ENCODE data around the gene GAL.

The GAL gene

DNA sequence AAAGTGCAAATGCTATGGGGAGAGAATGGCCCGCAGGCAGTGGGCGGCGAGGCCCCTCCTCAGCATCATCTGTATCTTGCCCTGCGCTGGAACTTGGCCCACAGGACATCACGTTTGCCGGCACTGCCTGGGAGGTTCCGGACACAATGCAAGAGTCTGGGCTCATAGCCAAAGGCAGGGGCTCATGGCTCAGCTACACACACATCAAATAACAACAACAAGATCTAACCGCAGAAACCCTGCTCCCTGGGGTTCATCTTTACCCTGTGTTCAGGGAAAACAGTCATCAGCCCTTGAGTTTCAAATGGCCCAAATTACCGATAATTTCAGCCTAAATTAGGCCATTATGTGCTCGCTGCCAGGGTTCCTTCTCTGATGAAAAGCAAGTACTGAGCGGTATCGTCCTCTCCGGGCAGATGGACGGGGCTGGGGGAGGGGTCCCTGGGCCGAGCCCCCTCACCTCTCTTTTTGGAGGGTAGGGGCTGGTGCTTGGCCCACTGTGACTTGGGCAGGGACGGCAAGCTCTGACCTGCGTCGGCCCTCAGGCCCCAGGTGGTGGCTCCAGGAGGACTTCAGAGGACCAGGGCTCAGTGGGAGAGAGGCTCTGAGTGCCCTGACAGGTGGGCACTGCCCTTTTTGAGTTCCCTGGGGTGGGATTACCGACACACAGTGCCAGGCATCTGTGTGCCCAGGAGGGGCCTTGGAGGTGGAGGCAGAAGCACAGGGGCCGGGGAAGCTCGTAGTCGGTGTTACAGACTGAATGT, 25.0 kb upstream of the GAL start:
- DNase-seq (ENCODE audit: low read depth) = no peak

DNA sequence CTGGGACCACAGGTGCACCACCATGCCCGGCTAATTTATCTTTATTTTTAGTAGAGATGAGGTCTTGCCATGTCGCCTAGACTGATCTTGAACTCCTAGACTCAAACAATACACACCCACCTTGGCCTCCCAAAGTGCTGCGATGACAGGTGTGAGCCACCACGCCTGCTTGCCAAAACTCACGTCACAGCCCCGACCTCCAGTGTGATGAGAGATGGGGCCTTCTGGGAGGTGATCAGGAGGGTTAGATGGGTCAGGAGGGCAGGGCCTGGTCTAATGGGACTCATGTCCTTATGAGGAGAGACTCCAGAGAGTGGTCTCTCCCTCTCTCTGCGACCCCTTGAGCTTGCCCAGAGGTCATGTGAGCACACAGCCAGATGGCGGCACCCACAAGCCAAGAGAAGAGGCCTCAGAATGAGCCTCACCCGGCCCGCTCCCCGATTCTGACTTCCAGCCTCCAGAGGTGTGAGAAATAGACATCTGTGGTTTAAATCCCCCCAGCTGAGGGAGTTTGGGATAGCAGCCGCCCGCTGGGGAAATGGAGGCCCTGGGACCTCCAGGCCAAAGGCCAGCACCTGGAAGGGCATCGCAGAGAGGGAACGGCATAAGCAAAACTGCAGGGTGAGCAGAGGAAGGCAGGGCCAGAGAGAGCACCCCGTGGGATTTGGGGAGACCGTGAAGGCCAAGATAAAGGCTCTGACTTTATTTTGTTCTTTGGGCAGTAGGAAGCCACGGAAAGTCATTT, 24.1 kb upstream of the GAL start:
- no peak for DNase-seq (ENCODE audit: low read depth)

DNA sequence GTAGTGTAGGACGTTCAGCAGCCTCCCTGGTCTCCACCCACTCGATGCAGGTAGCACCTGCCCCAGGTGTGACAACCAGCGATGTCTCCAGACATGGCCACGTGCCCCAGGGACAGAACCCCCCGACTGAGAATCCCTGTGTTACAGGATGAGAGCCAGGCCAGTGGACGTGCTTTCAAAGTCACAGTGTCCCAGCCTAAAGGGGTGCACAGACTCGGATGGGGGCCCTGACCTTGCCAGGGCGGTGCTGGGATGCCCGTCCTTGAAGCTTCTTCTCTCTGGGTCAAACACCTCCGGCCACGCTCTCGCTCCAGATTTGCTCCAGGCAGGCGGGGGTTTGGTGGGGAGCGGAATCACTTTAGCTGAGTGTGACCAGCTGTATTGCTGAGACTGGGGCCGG, 23.3 kb upstream of the GAL start:
- DNase-seq (ENCODE audit: low read depth) = no peak

DNA sequence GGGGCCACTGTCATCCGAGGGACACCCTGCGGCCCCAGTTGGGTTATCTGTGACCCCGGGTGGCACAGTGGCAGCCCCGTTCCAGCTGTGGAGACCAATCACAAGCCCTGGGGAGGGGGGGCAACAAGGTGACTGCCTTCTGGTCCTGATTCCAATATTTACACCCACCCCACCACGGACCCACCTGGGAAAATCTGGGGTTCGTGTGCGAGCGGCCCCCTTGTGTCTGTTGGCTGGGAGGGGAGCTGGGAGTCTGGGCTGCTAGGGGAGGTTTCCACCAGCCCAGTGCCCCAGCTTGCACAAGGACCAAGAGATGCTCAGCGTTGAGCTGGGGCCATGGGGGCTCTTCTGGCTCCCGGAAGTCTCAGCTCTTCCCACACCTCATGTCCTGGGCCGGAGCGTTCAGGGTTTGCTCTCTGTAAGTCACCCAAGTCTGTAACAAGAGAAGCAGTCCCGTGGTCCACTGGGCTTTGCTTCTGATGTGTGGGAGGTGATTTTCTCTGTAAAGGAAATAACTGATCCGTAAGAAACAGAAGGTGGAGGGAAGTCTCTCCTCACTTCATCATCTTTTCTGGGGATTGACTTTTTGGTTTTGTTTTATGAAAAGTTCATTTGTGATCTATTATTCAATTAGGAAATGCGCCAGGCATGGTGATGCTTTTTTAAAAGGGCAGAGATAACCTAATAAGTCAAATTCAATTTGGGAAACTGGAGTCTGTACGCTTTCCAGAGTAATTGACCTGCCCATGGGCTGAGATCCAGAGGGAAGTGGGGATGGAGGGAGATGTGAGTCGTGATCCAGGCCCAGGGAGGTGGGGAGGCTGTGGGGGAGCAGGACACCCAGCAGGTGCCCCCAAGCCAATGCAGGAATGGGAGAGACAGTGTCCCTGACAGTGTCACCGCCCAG, 22.4 kb upstream of the GAL start:
- no peak for DNase-seq (ENCODE audit: low read depth)

DNA sequence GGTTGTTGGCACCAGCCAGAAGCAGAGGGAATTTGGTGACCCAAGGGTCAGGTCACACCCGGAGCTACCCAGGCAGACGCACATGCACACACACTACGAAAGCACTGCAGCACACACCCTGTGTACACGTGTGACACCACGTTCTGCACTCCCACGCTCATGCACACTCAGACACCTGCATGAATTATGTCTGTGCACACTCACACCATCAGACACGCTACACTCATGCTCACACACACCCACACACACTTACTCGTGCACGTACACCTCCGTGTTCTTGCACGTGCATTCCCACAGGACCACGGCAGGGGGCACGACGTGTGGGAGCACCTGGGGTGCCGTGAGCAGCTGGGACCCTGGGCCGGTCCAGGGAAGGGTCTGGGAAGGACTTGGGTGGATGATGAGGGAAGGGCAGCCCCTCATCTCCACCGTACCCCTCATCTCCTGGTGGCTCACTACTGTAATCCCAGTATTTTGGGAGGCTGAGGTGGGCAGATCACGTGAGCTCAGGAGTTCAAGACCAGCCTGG, 20.8 kb upstream of the GAL start:
- DNase-seq (ENCODE audit: low read depth) = no peak

DNA sequence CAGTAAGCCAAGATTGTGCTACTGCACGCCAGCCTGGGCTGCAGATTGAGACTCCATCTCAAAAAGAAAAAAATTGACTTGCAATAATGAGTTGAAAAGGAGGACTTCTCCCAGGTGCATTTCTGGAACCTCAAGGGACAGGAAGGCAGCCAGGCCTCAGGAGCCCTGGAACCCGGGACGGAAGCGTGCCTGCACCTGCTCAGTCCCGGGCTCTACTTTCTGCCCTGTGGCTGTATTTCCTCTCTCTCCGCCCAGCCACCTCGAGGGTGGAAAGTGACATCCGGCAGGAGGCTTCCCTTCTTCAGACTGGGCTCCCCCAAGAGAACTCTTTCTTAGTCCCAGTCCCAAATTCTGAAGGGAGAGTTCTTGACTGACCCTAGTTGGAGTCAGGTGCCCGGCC, 20.2 kb upstream of the GAL start:
- DNase-seq (ENCODE audit: low read depth) = no peak

DNA sequence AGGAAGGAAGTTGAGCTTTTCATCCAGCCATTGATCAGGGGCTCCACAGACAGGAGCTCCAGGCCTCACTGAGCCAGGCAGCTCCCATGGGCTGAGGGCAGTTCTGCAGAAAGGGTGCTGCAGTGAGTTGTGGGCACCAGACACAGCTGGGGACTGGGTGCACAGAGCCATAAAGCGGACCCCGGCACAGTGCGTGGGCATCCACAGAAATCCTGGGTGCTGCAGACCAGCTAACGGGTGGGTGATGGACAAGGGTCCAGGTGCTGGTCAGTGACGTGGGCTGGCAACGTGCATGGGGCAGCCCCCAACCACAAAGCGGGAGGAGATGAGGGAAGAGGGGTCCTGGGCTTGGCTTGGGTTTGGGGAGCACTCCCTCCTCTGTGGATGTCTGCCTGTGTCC, 19.4 kb upstream of the GAL start:
- no peak for DNase-seq (ENCODE audit: low read depth)

DNA sequence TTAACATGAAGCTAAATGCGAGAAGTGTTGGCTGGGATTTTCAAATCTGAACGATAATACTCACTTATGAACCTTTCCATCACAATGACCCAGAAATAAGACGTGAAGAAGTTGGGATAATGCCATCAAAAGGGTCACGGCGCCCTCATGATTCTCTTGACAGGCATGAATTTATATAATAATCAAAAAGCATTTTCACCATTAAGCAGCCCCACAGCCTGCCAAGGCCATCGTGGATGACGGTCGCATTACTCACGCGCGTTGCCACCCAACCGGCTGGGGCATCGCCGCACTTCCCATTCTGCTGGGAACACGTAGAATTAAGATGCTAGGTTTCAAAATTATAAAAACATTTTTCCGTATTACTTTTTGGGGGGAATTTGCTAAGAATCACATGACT, 18.9 kb upstream of the GAL start:
- no peak for DNase-seq (ENCODE audit: low read depth)

DNA sequence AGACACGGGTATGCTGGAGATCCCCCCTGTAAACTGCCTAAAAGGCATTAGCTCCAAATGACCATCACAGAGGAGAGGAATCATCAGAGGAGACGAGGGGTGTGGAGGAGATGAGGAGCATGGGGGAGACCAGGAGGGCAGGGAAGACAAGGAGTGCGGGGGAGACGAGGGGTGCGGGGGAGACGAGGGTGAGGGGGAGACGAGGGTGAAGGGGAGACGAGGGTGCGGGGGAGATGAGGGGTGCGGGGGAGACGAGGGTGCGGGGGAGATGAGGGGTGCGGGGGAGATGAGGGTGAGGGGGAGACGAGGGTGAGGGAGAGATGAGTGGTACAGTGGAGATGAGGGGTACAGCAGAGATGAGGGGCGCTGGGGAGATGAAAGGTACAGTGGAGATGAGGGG, 17.5 kb upstream of the GAL start:
- no peak for DNase-seq (ENCODE audit: low read depth)

DNA sequence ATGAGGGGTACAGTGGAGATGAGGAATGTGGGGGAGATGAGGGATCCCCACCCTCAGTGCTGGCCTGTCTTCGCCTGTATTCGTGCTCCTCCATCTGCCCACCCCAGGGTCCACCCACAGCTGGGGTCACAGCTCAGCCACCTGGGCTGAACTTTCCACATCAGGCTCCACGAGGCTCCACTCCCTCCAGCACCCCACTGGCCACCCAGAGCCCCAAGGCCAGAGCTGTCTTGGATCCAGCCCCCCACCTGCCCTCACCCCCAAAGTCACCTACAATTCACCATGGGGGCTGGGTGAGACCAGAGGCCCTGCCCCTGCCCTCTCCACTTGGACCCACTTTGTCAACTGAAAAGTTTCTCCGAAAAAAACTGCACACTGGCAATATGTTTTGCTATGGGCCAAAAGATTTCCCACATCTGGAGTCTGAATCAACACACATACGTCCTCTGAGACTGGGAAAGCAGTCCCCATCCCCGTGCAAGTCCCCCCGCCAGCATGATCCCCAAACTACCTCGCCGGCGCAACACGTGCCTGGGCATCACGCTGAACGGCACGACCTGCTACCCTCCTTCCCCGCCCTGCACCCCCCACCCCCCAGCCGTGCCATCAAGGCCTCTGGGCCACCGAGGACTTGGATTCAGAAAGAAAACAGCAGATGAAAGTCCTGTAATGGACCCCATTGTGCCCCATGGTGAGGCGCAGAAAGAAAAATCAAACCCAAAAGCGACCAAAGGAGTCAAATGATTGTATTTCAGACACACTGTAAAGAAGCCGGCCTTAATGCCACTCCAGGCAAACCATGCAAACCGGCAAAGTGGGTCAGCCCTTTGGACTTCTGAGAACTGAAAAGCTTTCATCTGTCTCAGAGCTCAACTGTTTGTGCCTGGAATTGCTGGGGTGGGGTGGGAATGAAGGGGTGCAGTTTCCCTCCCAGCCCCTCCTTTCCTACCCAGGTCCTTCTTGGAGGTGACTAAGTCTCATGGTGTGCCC, 16.5 kb upstream of the GAL start:
- DNase-seq (ENCODE audit: low read depth) = no peak

DNA sequence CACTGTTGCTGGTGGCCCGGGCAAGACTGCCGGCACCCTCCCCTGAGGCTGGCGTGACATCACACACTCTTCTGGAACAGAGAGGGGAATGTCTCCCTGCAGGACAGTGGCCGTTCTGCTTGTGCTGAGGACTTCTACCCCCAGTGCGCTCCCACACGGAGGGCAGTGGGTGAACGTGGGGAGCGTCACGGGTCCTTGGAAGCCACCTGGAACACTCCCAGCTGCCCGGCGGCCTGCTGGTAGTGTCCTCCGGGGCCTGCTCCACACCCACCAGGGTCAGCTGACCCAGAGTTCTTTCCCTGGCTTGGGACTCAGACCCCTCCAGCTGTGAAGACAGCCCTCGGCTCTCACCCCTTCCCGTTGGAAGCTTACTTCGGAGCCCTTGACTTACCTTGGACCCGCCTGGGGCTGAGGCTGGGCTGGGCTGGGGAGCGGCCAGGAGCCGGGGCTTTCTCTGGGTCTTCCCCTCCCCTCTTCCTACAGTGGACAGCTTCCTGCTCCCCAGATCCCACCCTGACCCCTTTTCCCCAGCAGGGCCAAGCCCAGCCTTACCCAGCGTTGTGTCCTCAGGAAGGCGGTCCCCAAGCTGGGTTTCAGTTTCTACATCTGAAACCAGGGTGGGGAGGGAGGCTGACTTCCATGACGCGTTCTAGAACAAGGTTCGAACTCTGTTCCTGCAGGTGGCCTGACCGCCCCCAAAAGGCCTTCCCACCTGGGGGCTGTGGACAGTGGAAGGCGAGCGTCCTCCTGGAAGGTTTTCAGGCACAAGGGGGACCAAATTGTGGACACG, 14.8 kb upstream of the GAL start:
- DNase-seq (ENCODE audit: low read depth) = no peak

DNA sequence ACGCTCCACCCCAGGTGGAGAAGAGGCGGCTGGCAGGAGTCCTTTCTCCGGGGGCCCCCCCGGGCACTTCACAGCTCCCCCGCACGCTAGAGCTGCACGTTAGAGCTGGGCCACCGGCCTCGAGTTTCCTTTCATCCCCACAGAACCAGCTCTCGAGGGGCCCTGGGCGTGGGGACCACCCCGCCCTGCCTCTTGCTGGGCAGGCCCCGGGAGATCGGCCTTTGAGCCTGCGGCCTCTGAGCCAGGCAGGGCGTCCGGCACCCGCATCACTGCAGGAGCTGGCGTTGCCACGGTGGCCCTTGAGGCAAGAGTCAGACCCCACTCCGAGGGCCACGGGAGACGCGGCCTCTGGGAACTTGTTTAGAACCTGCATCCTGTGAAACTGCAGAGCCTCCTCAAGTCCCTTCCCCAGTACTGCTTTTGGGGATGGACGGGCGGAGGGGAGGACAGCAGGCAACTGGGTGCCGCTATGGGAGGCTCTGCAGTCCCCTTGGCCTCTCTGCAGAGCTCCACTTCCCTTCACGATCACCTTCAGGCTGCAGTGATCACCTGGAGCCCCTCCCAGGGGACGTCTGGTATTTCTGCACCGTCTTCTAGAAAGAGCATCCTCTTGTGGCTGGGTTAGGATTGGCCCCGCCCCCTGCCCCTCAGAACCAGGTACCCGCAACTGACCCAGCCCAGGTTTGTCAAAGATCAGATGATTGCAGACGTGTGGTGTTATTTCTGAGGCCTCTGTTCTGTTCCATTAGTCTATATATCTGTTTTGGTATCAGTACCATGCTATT, 13.9 kb upstream of the GAL start:
- no peak for DNase-seq (ENCODE audit: low read depth)

DNA sequence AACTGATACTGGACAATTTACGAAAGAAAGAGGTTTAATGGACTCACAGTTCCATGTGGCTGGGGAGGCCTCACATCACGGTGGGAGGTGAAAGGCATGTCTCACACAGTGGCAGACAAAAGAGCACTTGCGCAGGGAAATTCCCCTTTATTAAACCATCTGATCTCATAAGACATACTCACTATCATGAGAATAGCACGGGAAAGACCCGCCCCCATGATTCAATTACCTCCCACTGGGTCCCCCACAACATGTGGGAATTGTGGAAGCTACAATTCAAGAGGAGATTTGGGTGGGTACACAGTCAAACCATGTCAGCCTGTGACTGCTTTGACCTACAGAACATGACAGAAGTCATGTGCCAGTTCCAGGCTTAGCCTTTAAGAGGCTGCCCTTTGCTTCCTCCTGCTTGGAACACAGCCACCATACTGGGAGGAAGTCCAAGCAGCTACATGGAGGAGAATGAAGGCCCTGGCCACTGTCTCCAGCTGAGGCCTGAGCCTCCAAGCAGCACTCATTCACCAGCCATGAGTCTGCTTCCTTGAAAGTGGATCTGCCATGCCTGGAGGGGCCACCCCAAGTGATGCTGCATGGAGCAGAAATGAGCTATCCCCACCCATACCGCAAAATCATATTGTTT, 10.9 kb upstream of the GAL start:
- no peak for DNase-seq (ENCODE audit: low read depth)

DNA sequence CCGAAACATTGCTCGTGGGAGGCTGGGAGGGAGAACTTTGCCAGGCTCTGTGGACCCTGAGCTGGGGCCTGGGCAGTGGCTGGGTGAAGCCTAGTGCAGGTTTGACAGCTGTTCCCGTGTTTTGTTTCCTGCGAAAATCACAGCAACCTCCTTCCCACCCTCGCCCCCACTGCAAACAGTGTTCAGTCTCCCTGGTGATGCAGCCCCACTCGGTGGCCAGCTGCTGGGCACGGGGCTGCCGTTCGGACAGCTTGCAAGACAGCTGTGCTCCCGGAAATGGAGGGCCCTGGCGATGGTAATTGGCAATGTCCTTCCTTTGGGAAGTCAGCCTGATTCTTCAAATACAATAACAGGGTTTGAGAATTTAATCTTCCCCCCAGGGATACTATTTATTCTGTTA, 10.4 kb upstream of the GAL start:
- DNase-seq (ENCODE audit: low read depth) = no peak

DNA sequence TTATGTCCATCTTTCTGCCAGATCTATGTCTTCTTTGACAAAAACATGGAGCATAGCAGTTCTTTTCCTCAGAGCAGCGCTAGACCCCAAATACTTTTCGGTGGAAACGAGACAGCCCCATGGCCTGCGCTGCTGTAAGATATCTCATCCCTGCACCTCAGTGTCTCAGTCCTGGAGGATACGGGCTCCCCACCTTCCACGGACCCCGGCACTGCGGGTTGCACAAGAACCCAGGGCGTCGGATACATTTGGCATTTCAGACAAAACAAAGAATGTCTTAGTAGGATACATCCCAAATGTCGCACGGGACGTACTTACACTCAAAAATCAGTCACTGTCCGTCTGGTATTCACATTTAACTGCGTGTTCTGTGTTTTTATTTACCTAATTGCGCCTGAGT, 9.9 kb upstream of the GAL start:
- no peak for DNase-seq (ENCODE audit: low read depth)

DNA sequence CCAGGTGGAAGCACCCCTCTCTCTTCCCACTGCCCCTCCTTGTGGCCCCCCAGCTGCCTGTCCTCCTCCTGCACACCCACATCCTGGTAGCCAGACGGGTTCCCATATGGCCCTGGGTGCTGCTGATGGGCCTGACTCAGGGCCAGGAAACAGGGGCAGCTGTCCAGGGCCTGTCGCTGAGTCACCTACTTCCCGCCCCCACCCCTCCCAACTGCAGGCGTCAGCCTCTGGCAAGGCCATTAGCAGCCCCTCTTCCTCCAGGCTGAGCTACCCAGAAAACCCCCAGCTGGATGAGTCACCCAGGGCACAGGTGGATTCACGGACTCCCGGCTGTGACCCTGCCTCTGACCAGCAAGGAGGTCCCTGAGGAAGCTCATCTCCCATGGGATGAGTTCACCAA, 6.9 kb upstream of the GAL start:
- DNase-seq (ENCODE audit: low read depth) = no peak

DNA sequence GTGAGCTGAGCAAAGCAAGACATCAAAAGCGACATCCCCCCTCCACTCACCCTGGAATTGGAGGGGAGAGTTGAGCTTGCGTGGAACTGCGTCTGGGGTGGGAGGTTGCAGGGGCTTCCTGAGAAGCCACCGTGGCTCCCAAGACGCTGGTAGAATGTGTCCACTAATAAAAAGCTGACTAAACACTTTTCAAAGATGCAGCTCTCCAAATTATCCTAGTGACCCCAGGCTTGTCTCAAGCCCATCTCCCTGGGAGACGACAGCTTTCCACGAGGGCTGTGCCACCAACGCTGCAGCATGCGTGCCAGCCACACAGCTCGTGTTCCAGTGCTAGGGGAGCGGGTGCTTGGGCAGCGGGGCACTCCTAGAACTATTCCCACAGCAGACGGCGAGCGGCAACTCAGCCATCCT, 6.3 kb upstream of the GAL start:
- DNase-seq (ENCODE audit: low read depth) = no peak

DNA sequence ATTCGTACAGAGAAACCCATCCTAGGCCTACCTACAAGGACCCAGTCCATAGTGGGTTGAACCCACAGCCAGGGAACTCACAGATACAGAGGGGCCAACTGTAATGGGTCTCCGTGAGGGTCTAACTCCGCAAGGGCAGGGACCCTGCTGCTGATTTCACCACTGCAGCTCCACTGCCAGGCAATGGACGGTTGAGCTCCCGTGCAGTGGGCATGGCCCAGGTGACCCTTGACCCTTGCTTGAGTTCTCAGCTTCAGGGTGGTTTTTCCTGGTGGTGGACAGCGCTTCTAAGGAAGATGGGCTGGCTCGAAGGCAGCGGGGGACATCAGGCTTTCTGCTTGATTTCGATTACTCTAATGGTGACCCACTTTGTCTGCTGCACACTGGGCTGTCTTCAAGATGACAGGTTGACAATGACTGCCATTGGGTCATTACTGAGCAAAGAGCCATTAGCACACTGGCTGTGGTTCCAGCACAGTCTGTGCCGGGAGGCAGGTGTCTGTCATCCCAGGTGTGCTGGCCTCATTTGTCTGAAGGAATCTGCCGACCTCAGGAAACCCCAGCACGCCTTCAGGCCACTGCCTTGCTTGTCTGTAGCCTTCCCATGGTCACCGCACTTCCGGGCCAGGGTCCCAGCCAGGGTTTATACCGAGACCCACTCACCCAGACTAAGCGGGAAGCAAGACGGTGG, 3.7 kb upstream of the GAL start:
- DNase-seq (ENCODE audit: low read depth) = no peak

DNA sequence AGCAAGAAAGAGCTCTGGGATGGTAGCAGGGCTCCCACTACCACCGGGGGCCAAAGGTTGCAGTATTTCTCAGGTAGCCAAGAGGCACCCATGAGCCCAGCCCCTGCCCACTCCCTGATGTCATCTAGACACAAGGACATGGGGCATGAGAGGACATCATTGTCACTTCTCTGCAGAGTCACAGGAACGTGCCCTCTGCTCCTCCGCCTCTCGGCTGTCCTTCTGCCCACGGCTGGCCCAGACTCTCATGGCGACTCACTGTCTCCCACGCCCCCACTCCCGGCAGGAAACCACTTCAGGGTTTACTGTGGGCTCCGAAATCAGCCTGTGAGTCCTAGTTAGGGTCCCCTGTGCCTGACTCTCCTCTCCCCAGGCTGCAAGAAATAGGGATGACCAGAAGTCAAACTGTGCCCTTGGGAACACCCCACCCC, 1.8 kb upstream of the GAL start:
- DNase-seq (ENCODE audit: low read depth) = no peak

All from stimulated activated CD8-positive, alpha-beta memory T cell treated with anti-CD3 and anti-CD28 coated beads, Interleukin-4, amount 100 ng/mL, for 24 hours (primary cell).